Glutamatergic neuron (in vitro differentiated cells): ENCODE results near the gene CHMP3. TPM values are rescaled to one million over a fixed set of nuclear protein-coding genes. Genes with fewer than 3 reads are reported as not detected.

Experiments
- DNase-seq: peaks from one replicate; pipeline ENCODE4 v3.0.0; 2022
- H3K27ac Mint-ChIP-seq: one replicate; pipeline ENCODE4 v1.8.0; 2020; ENCODE audit warnings: mild to moderate bottlenecking, mixed read lengths, inconsistent platforms; ENCODE audit not compliant: unreplicated experiment
- H3K27me3 Mint-ChIP-seq: one replicate; pipeline ENCODE4 v1.8.0; 2020; ENCODE audit warnings: mild to moderate bottlenecking, moderate library complexity, mixed read lengths, inconsistent platforms; ENCODE audit not compliant: unreplicated experiment
- H3K36me3 Mint-ChIP-seq: one replicate; pipeline ENCODE4 v1.8.0; 2020; ENCODE audit warnings: mild to moderate bottlenecking, mixed read lengths, inconsistent platforms; ENCODE audit not compliant: unreplicated experiment
- H3K4me1 Mint-ChIP-seq: one replicate; pipeline ENCODE4 v1.8.0; 2020; ENCODE audit warnings: mild to moderate bottlenecking, low read depth, mixed read lengths, inconsistent platforms; ENCODE audit not compliant: unreplicated experiment
- H3K4me3 Mint-ChIP-seq: one replicate; pipeline ENCODE4 v1.8.0; 2020; ENCODE audit warnings: mild to moderate bottlenecking, mixed read lengths, inconsistent platforms; ENCODE audit not compliant: unreplicated experiment
- H3K9me3 Mint-ChIP-seq: one replicate; pipeline ENCODE4 v1.8.0; 2020; ENCODE audit warnings: mild to moderate bottlenecking, moderate library complexity, mixed read lengths, inconsistent platforms; ENCODE audit not compliant: unreplicated experiment
- CTCF ChIP-seq: fragments of 200-600 bp; sonication (generic); IDR thresholded peaks from one replicate; pipeline ENCODE4 v1.5.0; 2021; ENCODE audit not compliant: partially characterized antibody, unreplicated experiment
- long read RNA-seq: library from polyadenylated mRNA; unstranded; transcript quantifications from one replicate; pipeline ENCODE4 v2.0.0, GENCODE V29; 2020; ENCODE audit not compliant: unreplicated experiment
- total RNA-seq: library from RNA; stranded (reverse); fragmentation: NEBNext Ultra II Directional; extraction: Animal tissue kit (Norgen Biotek cat#: 25700); gene quantifications from one replicate; pipeline ENCODE4 v1.2.1, GENCODE V29; 2021; ENCODE audit not compliant: unreplicated experiment

CHMP3 gene
- 68.4 TPM for total RNA-seq
- long read RNA-seq, transcript CHMP3-201 (6 exons, 3,171 nt), result major isoform, 33 of 43 reads
- long read RNA-seq, transcript CHMP3-203 (5 exons, 1,099 nt), result minor isoform, 5 of 43 reads
- long read RNA-seq, partial matches to known transcripts, result 1 of 43 reads
- long read RNA-seq, other reads (novel, unspliced or antisense), result 4 of 43 reads

DNA sequence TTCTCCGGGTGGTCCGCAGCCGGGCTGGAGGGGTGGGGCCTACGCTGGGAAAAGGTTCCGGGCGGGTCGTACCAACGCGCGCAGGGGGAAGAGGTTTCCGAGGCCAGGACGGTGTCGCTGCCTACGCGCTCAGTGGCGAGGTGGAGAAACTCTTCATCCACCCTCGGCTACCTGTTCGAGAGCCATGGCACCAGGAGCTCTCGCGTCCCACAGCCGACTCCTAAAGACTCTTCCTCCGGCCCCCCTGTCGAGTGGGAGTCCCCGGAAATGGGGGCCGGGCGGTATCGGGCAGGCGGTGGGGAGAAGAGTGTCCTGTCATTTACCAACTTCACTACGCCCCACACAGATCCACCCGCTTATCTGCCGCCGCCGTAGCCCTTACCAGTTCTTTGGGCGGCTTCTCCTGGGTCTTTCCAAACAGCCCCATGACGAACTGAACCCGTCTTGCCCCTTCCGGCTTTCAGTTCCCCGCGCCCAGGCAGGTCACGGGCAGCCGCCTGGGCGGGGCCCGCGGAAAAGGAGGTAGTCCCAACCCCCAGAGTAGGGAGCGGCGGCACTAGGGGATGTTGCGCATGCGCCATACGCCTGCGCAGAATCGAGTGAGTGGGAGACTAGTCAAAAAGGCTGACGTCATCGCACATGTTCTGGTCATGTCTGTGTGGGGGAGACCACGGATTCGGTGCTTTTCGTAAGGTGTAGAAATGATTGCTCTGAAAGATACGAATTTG lies at the start of gene CHMP3:
Gene CHMP3, minus strand, starts transcription at position 522 of the 728 bp plus-strand sequence. Its CDS starts 95 bp downstream, at position 427.
- DNase-seq, result peak; percentile 96
- TF ChIP-seq CTCF, result no peak
- peak within 1 kb of the TSS; percentile 99 for H3K4me3 Mint-ChIP-seq
- H3K27ac Mint-ChIP-seq, result peak within 1 kb of the TSS; percentile 97
- peaks cover 10% of the 10 kb centered on the region for H3K4me1 Mint-ChIP-seq
- peaks cover 20% of the 10 kb centered on the region for H3K36me3 Mint-ChIP-seq
- H3K9me3 Mint-ChIP-seq, result peaks cover 14% of the 10 kb centered on the region
- peaks cover 10% of the 10 kb centered on the region for H3K27me3 Mint-ChIP-seq

DNA sequence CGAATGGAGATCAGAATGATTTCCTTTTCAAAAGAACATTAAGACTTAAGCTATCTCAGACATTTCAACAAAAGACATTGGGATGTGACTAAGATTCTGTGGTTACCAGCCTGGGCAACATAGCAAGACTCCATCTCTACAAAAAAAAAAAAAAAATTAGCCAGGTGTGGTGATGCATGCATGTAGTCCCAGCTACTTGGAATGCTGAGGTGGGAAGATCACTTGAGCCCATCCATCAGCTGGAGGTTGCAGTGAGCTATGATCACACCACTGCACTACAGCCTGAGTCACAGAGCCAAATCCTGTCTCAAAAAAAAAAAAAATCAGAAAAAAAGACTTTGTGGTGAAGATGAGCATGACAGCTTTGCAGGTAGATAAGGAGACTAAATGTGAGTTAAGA lies 47.6 kb upstream of the CHMP3 start:
- no peaks in the 10 kb centered on the region for H3K27me3 Mint-ChIP-seq
- no peak for DNase-seq
- H3K4me3 Mint-ChIP-seq, result no peak overlapping the region
- H3K27ac Mint-ChIP-seq, result no peak overlapping the region
- H3K4me1 Mint-ChIP-seq, result no peaks in the 10 kb centered on the region
- H3K36me3 Mint-ChIP-seq, result no peaks in the 10 kb centered on the region
- TF ChIP-seq CTCF, result no peak
- no peaks in the 10 kb centered on the region for H3K9me3 Mint-ChIP-seq

GRCh38 chr2:86608832-86609410 lies 45.7 kb upstream of the CHMP3 start:
- no peaks in the 10 kb centered on the region for H3K9me3 Mint-ChIP-seq
- no peak overlapping the region for H3K27ac Mint-ChIP-seq
- H3K4me3 Mint-ChIP-seq, result no peak overlapping the region
- no peaks in the 10 kb centered on the region for H3K27me3 Mint-ChIP-seq
- no peak for DNase-seq
- no peaks in the 10 kb centered on the region for H3K36me3 Mint-ChIP-seq
- no peaks in the 10 kb centered on the region for H3K4me1 Mint-ChIP-seq
- TF ChIP-seq CTCF, result no peak

DNA sequence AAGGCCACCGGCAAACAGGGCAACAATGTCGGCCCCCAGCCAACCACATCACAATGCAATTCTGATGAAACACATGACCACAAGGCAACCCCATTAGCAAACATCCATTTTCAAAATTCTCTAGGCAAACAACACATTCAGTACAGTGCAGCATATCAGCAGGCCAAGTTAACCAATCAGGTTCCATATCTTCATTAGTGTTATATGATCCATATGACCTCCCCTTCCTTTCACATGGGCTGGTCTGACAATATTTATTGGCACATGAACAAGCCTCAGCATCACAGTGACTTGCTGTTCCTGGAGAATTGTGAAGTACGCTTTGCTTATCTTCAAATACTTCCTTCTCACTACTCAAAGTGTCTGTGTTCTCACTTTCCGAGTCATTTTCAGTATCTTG lies 40.7 kb upstream of the CHMP3 start:
- Mint-ChIP-seq H3K27me3 (no peaks in the 10 kb centered on the region), H3K27ac (no peak overlapping the region), H3K36me3 (no peaks in the 10 kb centered on the region), H3K9me3 (no peaks in the 10 kb centered on the region), H3K4me1 (no peaks in the 10 kb centered on the region), H3K4me3 (no peak overlapping the region)
- no peak for DNase-seq
- TF ChIP-seq CTCF, result no peak

DNA sequence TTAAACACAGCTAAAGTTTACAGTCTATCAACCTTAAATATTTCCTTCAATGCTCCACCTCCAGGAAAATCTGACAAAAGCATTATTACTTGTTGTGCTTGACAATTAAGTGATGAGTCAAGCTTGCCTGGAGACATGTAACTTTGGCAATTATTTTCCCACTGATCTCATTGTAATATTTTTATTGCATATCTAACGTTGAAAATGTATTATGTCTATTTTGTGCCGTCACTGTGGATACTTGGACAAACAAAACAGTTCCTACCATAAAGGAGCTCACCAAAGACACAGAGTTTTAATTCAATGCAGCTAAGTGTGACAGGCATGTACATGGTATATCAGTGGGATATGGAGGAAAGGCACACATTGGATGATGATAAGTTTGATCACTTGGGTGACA lies 35.7 kb upstream of the CHMP3 start:
- Mint-ChIP-seq H3K4me3 (no peak overlapping the region), H3K27ac (no peak overlapping the region), H3K9me3 (no peaks in the 10 kb centered on the region), H3K36me3 (no peaks in the 10 kb centered on the region), H3K27me3 (no peaks in the 10 kb centered on the region), H3K4me1 (no peaks in the 10 kb centered on the region)
- DNase-seq, result no peak
- no peak for TF ChIP-seq CTCF
